HG03520 (cell line): ENCODE measurements around the gene MYH6.

Source experiments
- ATAC-seq: cut with Tn5 transposase; IDR thresholded peaks from one replicate; pipeline ENCODE4 v1.9.1; 2021; ENCODE audit warnings: mild to moderate bottlenecking, moderate library complexity; ENCODE audit not compliant: unreplicated experiment

The MYH6 gene

DNA sequence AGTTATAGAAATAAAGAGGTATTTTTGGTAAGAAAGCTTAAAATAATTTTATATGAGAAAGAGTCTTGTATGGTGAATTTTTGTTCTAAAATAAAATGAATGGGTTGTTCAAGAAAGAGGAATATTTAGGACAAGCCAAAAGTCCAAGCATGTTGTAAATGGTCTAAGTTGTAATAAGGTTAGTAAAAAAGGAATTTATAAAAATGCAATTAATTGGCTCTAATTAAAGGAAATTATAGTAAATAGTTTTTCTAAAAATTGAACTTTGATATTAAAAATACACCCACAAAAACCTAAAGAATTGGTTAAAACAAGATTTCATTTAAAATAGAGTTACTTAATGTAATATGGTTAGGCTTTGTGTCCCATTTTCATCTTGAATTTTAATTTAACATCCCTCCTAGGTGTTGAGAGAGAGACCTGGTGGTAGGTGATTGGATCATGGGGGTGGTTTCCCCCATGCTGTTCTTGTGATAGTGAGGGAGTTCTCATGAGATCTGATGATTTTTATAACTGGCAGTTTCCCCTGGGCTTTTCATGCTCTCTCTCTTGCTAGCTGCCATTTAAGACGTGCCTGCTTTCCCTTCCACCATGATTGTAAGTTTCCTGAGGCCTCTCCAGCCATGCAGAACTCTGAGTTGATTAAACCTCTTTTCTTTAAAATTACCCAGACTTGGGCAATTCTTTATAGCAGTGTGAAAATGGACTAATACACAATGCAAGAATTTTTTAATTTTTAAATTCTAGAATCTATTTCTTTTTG lies 68.4 kb downstream of the MYH6 start:
- no peak for ATAC-seq

DNA sequence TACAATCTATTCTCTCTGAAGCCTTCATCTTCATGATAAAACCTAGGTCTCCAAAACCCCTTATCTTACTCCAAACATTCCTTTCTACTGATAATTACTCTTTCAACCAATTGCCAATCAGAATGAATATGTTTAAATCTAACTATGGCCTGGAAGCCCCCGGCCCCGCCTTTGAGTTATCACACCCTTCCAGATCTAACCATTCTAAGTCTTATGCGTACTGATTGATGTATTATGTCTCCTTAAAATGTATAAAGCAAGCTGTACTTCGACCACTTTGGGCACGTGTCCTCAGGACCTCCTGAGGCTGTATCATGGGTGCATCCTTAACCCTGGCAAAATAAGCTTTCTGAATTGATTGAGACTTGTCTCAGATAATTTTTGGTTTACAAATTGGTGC lies 72.5 kb downstream of the MYH6 start:
- ATAC-seq, result no peak
